ENCODE data around the gene TNNT2. TPM values are rescaled to one million over a fixed set of nuclear protein-coding genes. Genes with fewer than 3 reads are reported as not detected.

The TNNT2 gene
- total RNA-seq, 4 donors from 2014 or later = 0.21 TPM; not detected in 3

- DNase-seq = no peak
- TF ChIP-seq POLR2A (IDR thresholded peaks at IDR 0.05) = no peak
- TF ChIP-seq, protein P1, sequence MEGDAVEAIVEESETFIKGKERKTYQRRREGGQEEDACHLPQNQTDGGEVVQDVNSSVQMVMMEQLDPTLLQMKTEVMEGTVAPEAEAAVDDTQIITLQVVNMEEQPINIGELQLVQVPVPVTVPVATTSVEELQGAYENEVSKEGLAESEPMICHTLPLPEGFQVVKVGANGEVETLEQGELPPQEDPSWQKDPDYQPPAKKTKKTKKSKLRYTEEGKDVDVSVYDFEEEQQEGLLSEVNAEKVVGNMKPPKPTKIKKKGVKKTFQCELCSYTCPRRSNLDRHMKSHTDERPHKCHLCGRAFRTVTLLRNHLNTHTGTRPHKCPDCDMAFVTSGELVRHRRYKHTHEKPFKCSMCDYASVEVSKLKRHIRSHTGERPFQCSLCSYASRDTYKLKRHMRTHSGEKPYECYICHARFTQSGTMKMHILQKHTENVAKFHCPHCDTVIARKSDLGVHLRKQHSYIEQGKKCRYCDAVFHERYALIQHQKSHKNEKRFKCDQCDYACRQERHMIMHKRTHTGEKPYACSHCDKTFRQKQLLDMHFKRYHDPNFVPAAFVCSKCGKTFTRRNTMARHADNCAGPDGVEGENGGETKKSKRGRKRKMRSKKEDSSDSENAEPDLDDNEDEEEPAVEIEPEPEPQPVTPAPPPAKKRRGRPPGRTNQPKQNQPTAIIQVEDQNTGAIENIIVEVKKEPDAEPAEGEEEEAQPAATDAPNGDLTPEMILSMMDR (IDR thresholded peaks at IDR 0.05) = no peak
- Histone ChIP-seq H3K36me3 (no peaks in the 10 kb centered on the region), H3K27me3 (no peaks in the 10 kb centered on the region), H3K4me1 (no peaks in the 10 kb centered on the region), H3K9me3 (no peaks in the 10 kb centered on the region), H3K4me3 (no peak overlapping the region), H3K27ac (no peak overlapping the region)
- intact Hi-C loops (cut with DNase I; ENCODE audit: low total_unique reads) = no loop called here
Observed at GRCh38 chr1:201328576-201328975, 48.9 kb downstream of the TNNT2 start.

- no peak overlapping the region for H3K4me3 ChIP-seq
- H3K27ac ChIP-seq = no peak overlapping the region
- TF ChIP-seq, protein P1 (IDR thresholded peaks at IDR 0.05) = no peak
- TF ChIP-seq POLR2A (IDR thresholded peaks at IDR 0.05) = no peak
- H3K4me1 ChIP-seq = no peaks in the 10 kb centered on the region
- H3K27me3 ChIP-seq = no peaks in the 10 kb centered on the region
- no peaks in the 10 kb centered on the region for H3K9me3 ChIP-seq
- intact Hi-C loops (cut with DNase I; ENCODE audit: low total_unique reads) = no loop called here
- no peak for DNase-seq
- H3K36me3 ChIP-seq = no peaks in the 10 kb centered on the region
Observed at GRCh38 chr1:201327687-201328240, 49.7 kb downstream of the TNNT2 start.

GRCh38 chr1:201326710-201327109, 50.8 kb downstream of the TNNT2 start:
- Histone ChIP-seq H3K4me3 (no peak overlapping the region), H3K9me3 (no peaks in the 10 kb centered on the region), H3K4me1 (no peaks in the 10 kb centered on the region), H3K27me3 (no peaks in the 10 kb centered on the region), H3K27ac (no peak overlapping the region), H3K36me3 (no peaks in the 10 kb centered on the region)
- intact Hi-C loops (cut with DNase I; ENCODE audit: low total_unique reads) = no loop called here
- TF ChIP-seq, protein P1 (IDR thresholded peaks at IDR 0.05) = no peak
- TF ChIP-seq POLR2A (IDR thresholded peaks at IDR 0.05) = no peak
- no peak for DNase-seq

- H3K36me3 ChIP-seq = no peaks in the 10 kb centered on the region
- no peaks in the 10 kb centered on the region for H3K9me3 ChIP-seq
- intact Hi-C loops (cut with DNase I; ENCODE audit: low total_unique reads) = no loop called here
- no peak for DNase-seq
- H3K27ac ChIP-seq = no peak overlapping the region
- H3K4me3 ChIP-seq = no peak overlapping the region
- TF ChIP-seq, protein P1 (IDR thresholded peaks at IDR 0.05) = no peak
- no peak for TF ChIP-seq POLR2A (IDR thresholded peaks at IDR 0.05)
- H3K27me3 ChIP-seq = no peaks in the 10 kb centered on the region
- H3K4me1 ChIP-seq = no peaks in the 10 kb centered on the region
Observed at GRCh38 chr1:201325678-201326060, 51.8 kb downstream of the TNNT2 start.

GRCh38 chr1:201324821-201325677, 52.4 kb downstream of the TNNT2 start:
- Histone ChIP-seq H3K9me3 (no peaks in the 10 kb centered on the region), H3K4me3 (no peak overlapping the region), H3K36me3 (no peaks in the 10 kb centered on the region), H3K4me1 (no peaks in the 10 kb centered on the region), H3K27ac (no peak overlapping the region), H3K27me3 (no peaks in the 10 kb centered on the region)
- DNase-seq = no peak
- intact Hi-C loops (cut with DNase I; ENCODE audit: low total_unique reads) = no loop called here
- TF ChIP-seq, protein P1 (IDR thresholded peaks at IDR 0.05) = no peak
- no peak for TF ChIP-seq POLR2A (IDR thresholded peaks at IDR 0.05)
